ENCODE results near the gene TMEM132C.

DNA sequence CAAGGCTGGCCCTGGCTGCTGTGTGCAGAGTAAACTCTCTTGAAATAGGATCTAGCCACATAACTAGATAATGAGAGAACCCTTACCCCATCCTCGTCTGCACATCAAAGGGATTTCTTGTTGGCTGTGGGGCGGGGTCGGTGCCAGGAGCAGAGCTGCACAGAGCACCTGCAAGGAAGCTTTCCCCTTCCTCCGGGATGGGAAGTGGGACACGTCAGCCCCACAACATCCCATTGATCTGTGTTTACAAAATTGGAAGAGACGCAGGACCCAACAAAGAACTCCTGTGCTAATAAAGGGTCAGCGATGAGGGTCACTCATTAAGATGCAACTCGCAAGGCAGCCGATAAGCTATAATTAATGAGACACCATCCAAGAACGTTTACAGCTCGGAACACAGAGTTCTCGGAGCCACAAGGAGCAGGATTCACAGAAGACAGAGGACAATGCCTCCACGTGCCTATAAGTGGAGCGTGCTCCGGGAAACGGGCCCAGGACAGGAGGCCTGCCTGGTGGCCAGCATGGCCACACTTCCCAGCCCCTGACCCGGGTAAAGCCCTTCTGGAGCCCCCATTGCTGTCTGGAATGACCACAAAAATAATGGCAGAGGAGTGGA, 385.3 kb downstream of the TMEM132C start:
- TF ChIP-seq, protein P1, sequence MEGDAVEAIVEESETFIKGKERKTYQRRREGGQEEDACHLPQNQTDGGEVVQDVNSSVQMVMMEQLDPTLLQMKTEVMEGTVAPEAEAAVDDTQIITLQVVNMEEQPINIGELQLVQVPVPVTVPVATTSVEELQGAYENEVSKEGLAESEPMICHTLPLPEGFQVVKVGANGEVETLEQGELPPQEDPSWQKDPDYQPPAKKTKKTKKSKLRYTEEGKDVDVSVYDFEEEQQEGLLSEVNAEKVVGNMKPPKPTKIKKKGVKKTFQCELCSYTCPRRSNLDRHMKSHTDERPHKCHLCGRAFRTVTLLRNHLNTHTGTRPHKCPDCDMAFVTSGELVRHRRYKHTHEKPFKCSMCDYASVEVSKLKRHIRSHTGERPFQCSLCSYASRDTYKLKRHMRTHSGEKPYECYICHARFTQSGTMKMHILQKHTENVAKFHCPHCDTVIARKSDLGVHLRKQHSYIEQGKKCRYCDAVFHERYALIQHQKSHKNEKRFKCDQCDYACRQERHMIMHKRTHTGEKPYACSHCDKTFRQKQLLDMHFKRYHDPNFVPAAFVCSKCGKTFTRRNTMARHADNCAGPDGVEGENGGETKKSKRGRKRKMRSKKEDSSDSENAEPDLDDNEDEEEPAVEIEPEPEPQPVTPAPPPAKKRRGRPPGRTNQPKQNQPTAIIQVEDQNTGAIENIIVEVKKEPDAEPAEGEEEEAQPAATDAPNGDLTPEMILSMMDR (IDR thresholded peaks at IDR 0.05) = no peak
- TF ChIP-seq POLR2A (IDR thresholded peaks at IDR 0.05) = no peak

Measured in right lobe of liver (tissue), 4 donors.